Smooth muscle cell (in vitro differentiated cells): ENCODE results near the gene TRIO. TPM values are rescaled to one million over a fixed set of nuclear protein-coding genes. Genes with fewer than 3 reads are reported as not detected.

ENCODE experiments used
- DNase-seq: peaks from one replicate; lab custom pipeline; 2025; ENCODE audit not compliant: unreplicated experiment; lab: John Stamatoyannopoulos, UW
- H2AFZ ChIP-seq: fragments of 200-600 bp; sonication (generic); 2 replicates; pipeline ENCODE4 v1.6.0; 2016; ENCODE audit warnings: antibody characterized with exemption, low read depth, mild to moderate bottlenecking
- H3F3A ChIP-seq: fragments of 200-600 bp; sonication (generic); 2 replicates; pipeline ENCODE4 v1.6.0; 2017; ENCODE audit warnings: antibody characterized with exemption, low read depth
- H3K27ac ChIP-seq: fragments of 200-600 bp; sonication (generic); 2 replicates; pipeline ENCODE4 v1.5.1; 2016; ENCODE audit warnings: low read depth, mild to moderate bottlenecking
- H3K27me3 ChIP-seq: fragments of 200-600 bp; sonication (generic); 2 replicates; pipeline ENCODE4 v1.6.1; 2016; ENCODE audit warnings: low read depth, mild to moderate bottlenecking
- H3K36me3 ChIP-seq: fragments of 200-600 bp; sonication (generic); 2 replicates; pipeline ENCODE4 v1.5.1; 2016; ENCODE audit warnings: low read depth
- H3K4me1 ChIP-seq: fragments of 200-600 bp; sonication (generic); 2 replicates; pipeline ENCODE4 v1.5.1; 2016; ENCODE audit warnings: low read depth
- H3K4me2 ChIP-seq: fragments of 200-600 bp; sonication (generic); 2 replicates; pipeline ENCODE4 v1.6.0; 2016; ENCODE audit warnings: mild to moderate bottlenecking
- H3K4me3 ChIP-seq: fragments of 200-600 bp; sonication (generic); 2 replicates; pipeline ENCODE4 v1.5.1; 2016; ENCODE audit warnings: mild to moderate bottlenecking
- H3K79me2 ChIP-seq: fragments of 200-600 bp; sonication (generic); 2 replicates; pipeline ENCODE4 v1.6.0; 2016; ENCODE audit warnings: low read depth, mild to moderate bottlenecking
- H3K9ac ChIP-seq: fragments of 200-600 bp; sonication (generic); 2 replicates; pipeline ENCODE4 v1.6.0; 2016; ENCODE audit warnings: low read depth
- H3K9me3 ChIP-seq: fragments of 200-600 bp; sonication (generic); replicated peaks from 2 replicates; pipeline ENCODE4 v1.5.1; 2016; ENCODE audit warnings: low read depth
- H4K20me1 ChIP-seq: fragments of 200-600 bp; sonication (generic); 2 replicates; pipeline ENCODE4 v1.6.0; 2016; ENCODE audit warnings: low read depth
- CTCF ChIP-seq: fragments of 200-600 bp; sonication (generic); IDR thresholded peaks from 2 replicates; pipeline ENCODE4 v1.5.1; 2017; ENCODE audit warnings: borderline replicate concordance, mild to moderate bottlenecking, antibody characterized with exemption; ENCODE audit not compliant: insufficient read depth, poor library complexity, severe bottlenecking
- WGBS: methylation state at CpG from one replicate; pipeline ENCODE4 v1.1.7; 2016; ENCODE audit warnings: low lambda C conversion rate; 5-methylcytosine and 5-hydroxymethylcytosine counted together
- polyA plus RNA-seq: library from polyadenylated mRNA; unstranded; fragments of >200 nt; fragmentation: Nextera tagmentation; extraction: Ambion mirVana; gene quantifications from 2 replicates; pipeline ENCODE4 v1.2.1, GENCODE V29; 2016
- total RNA-seq: library from RNA; depleted of rRNA; stranded (reverse); fragments of >200 nt; gene quantifications from 2 replicates; pipeline ENCODE4 v1.2.3, GENCODE V29; 2014

The TRIO gene
- total and polyA plus RNA-seq, 2 experiments from 2014 or later, result 10.2 to 118 TPM

- no peak for DNase-seq
- no peaks in the 10 kb centered on the region for H3F3A ChIP-seq
- no peaks in the 10 kb centered on the region for H3K9me3 ChIP-seq
- H2AFZ ChIP-seq, result no peak overlapping the region
- peaks cover 85% of the 10 kb centered on the region for H4K20me1 ChIP-seq
- peaks cover 100% of the 10 kb centered on the region for H3K79me2 ChIP-seq
- H3K4me3 ChIP-seq, result no peak overlapping the region
- H3K4me2 ChIP-seq, result no peak overlapping the region
- TF ChIP-seq CTCF, result no peak
- H3K9ac ChIP-seq, result no peak overlapping the region
- H3K27ac ChIP-seq, result peak overlapping the region; percentile 84
- H3K36me3 ChIP-seq, result peaks cover 5% of the 10 kb centered on the region
- H3K4me1 ChIP-seq, result peaks cover 8% of the 10 kb centered on the region
- H3K27me3 ChIP-seq, result no peaks in the 10 kb centered on the region
- WGBS, result 96% methylated on average over 7 of the region's 7 CpGs
Observed at GRCh38 chr5:14164164-14165163, 21.3 kb downstream of the TRIO start.

- Histone ChIP-seq H3K4me1 (peaks cover 16% of the 10 kb centered on the region), H3K27me3 (no peaks in the 10 kb centered on the region), H3K9me3 (no peaks in the 10 kb centered on the region), H3K4me3 (no peak overlapping the region), H3K27ac (peak overlapping the region; percentile 84), H3K4me2 (peak overlapping the region; percentile 57), H3F3A (no peaks in the 10 kb centered on the region), H4K20me1 (peaks cover 87% of the 10 kb centered on the region), H3K36me3 (peaks cover 5% of the 10 kb centered on the region), H3K9ac (peak overlapping the region; percentile 44), H3K79me2 (peaks cover 100% of the 10 kb centered on the region), H2AFZ (no peak overlapping the region)
- WGBS, result 67% methylated on average over 9 of the region's 9 CpGs
- no peak for DNase-seq
- TF ChIP-seq CTCF, result no peak
Observed at GRCh38 chr5:14165375-14166106, 22.4 kb downstream of the TRIO start.

GRCh38 chr5:14166437-14166836 lies 23.3 kb downstream of the TRIO start:
- no peak for DNase-seq
- Histone ChIP-seq H3K9me3 (no peaks in the 10 kb centered on the region), H3K9ac (no peak overlapping the region), H3F3A (no peaks in the 10 kb centered on the region), H3K4me1 (peaks cover 25% of the 10 kb centered on the region), H3K27me3 (no peaks in the 10 kb centered on the region), H3K36me3 (peaks cover 5% of the 10 kb centered on the region), H3K27ac (peak overlapping the region; percentile 84), H2AFZ (no peak overlapping the region), H4K20me1 (peaks cover 85% of the 10 kb centered on the region), H3K4me2 (no peak overlapping the region), H3K4me3 (no peak overlapping the region), H3K79me2 (peaks cover 100% of the 10 kb centered on the region)
- no peak for TF ChIP-seq CTCF
- 83% methylated on average over 8 of the region's 8 CpGs for WGBS
